Neuronal stem cell (in vitro differentiated cells): ENCODE results near the gene MAGT1.
A peak's percentile ranks its signal among the peaks of the same experiment; 100 is the strongest.
"Not testable (repeated sequence)": the region's sequence is repeated elsewhere in the genome, so short reads cannot be mapped to it uniquely, and the experiment has no call there.

Experiments used
- DNase-seq: peaks from one replicate; pipeline ENCODE4 v3.0.0-alpha.2; 2013; ENCODE audit warnings: low spot score
- H2AFZ ChIP-seq: one replicate; pipeline ENCODE4 v1.6.1; 2013; ENCODE audit warnings: mild to moderate bottlenecking, low read length, inconsistent platforms
- H2AK5ac ChIP-seq: 2 replicates; pipeline ENCODE4 v1.6.1; 2013; ENCODE audit warnings: low read depth, mild to moderate bottlenecking, inconsistent platforms, low read length, moderate library complexity, mixed read lengths
- H2BK120ac ChIP-seq: 2 replicates; pipeline ENCODE4 v1.6.1; 2013; ENCODE audit warnings: low read depth, mild to moderate bottlenecking, inconsistent platforms, low read length, moderate library complexity, mixed read lengths
- H2BK12ac ChIP-seq: one replicate; pipeline ENCODE4 v1.6.1; 2013; ENCODE audit warnings: low read length, inconsistent platforms
- H2BK15ac ChIP-seq: 2 replicates; pipeline ENCODE4 v1.6.1; 2013; ENCODE audit warnings: mild to moderate bottlenecking, low read length, inconsistent platforms, mixed read lengths
- H2BK5ac ChIP-seq: one replicate; pipeline ENCODE4 v1.6.1; 2013; ENCODE audit warnings: inconsistent platforms, mild to moderate bottlenecking, low read length, moderate library complexity
- H3K14ac ChIP-seq: one replicate; pipeline ENCODE4 v1.6.1; 2013; ENCODE audit warnings: low read length, inconsistent platforms
- H3K18ac ChIP-seq: 2 replicates; pipeline ENCODE4 v1.6.1; 2013; ENCODE audit warnings: low read length, inconsistent platforms
- H3K23ac ChIP-seq: 2 replicates; pipeline ENCODE4 v1.6.1; 2013; ENCODE audit warnings: low read depth, mild to moderate bottlenecking, mixed read lengths, low read length, inconsistent platforms; ENCODE audit not compliant: poor library complexity
- H3K27ac ChIP-seq: replicated peaks from 3 replicates; pipeline ENCODE4 v1.5.1; 2013; ENCODE audit warnings: low read length, inconsistent platforms
- H3K27me3 ChIP-seq, 3 experiments: 2 replicates each; pipeline ENCODE4 v1.6.1; 2013; ENCODE audit warnings: low read length in 3 of 3, mild to moderate bottlenecking in 2 of 3, inconsistent platforms in 1 of 3, low read depth in 1 of 3, mixed read lengths in 1 of 3, moderate library complexity in 1 of 3; ENCODE audit not compliant: control insufficient read depth in 3 of 3, insufficient read depth in 3 of 3
- H3K36me3 ChIP-seq, 2 donors: replicated peaks in 1 of 2; 2 replicates each; pipeline ENCODE4 v1.6.1; 2013; ENCODE audit warnings: low read length in 2 of 2; ENCODE audit not compliant: control insufficient read depth in 2 of 2, insufficient read depth in 2 of 2
- H3K4ac ChIP-seq: 2 replicates; pipeline ENCODE4 v1.6.1; 2013; ENCODE audit warnings: inconsistent platforms, mild to moderate bottlenecking, low read length, moderate library complexity
- H3K4me1 ChIP-seq, 2 donors: 1 replicate in 1 of 2; 2 replicates in 1 of 2; pipeline ENCODE4 v1.6.1; 2013; ENCODE audit warnings: low read length in 2 of 2, low read depth in 1 of 2; ENCODE audit not compliant: control insufficient read depth in 2 of 2, insufficient read depth in 1 of 2
- H3K4me2 ChIP-seq: one replicate; pipeline ENCODE4 v1.6.1; 2013; ENCODE audit warnings: mild to moderate bottlenecking, low read length, inconsistent platforms; ENCODE audit not compliant: insufficient read depth, poor library complexity, severe bottlenecking
- H3K4me3 ChIP-seq, 2 donors: 2 replicates each; pipeline ENCODE4 v1.5.1; 2013; ENCODE audit warnings: low read length in 2 of 2, mild to moderate bottlenecking in 2 of 2, inconsistent platforms in 1 of 2, moderate library complexity in 1 of 2
- H3K79me1 ChIP-seq: one replicate; pipeline ENCODE4 v1.6.1; 2013; ENCODE audit warnings: low read depth, mild to moderate bottlenecking, inconsistent platforms, low read length, moderate library complexity
- H3K9ac ChIP-seq: one replicate; pipeline ENCODE4 v1.6.1; 2013; ENCODE audit warnings: mild to moderate bottlenecking, low read depth, low read length, inconsistent platforms; ENCODE audit not compliant: poor library complexity
- H3K9me3 ChIP-seq, 2 donors: replicated peaks in 1 of 2; 2 replicates each; pipeline versions ENCODE3 to v1.6.1; 2013; ENCODE audit warnings: low read length in 2 of 2, mild to moderate bottlenecking in 2 of 2, inconsistent platforms in 1 of 2, low read depth in 1 of 2, mixed read lengths in 1 of 2, moderate library complexity in 1 of 2; ENCODE audit not compliant: control insufficient read depth in 2 of 2, insufficient read depth in 1 of 2
- H4K8ac ChIP-seq: one replicate; pipeline ENCODE4 v1.6.1; 2013; ENCODE audit warnings: low read depth, mild to moderate bottlenecking, inconsistent platforms, low read length, moderate library complexity
- H4K91ac ChIP-seq: one replicate; pipeline ENCODE4 v1.6.1; 2013; ENCODE audit warnings: low read length, low read depth, mild to moderate bottlenecking, inconsistent platforms; ENCODE audit not compliant: poor library complexity
- WGBS, 2 donors: extraction: QIAGEN DNeasy Blood & Tissue Kit; methylation state at CpG; one replicate each; pipeline ENCODE4 v1.1.7; 2013; ENCODE audit warnings: missing lambda C conversion rate in 2 of 2, mixed read lengths in 1 of 2; ENCODE audit not compliant: insufficient read length in 2 of 2, insufficient replicate concordance in 1 of 2; ENCODE audit errors: extremely low coverage in 2 of 2; 5-methylcytosine and 5-hydroxymethylcytosine counted together

Gene MAGT1

DNA sequence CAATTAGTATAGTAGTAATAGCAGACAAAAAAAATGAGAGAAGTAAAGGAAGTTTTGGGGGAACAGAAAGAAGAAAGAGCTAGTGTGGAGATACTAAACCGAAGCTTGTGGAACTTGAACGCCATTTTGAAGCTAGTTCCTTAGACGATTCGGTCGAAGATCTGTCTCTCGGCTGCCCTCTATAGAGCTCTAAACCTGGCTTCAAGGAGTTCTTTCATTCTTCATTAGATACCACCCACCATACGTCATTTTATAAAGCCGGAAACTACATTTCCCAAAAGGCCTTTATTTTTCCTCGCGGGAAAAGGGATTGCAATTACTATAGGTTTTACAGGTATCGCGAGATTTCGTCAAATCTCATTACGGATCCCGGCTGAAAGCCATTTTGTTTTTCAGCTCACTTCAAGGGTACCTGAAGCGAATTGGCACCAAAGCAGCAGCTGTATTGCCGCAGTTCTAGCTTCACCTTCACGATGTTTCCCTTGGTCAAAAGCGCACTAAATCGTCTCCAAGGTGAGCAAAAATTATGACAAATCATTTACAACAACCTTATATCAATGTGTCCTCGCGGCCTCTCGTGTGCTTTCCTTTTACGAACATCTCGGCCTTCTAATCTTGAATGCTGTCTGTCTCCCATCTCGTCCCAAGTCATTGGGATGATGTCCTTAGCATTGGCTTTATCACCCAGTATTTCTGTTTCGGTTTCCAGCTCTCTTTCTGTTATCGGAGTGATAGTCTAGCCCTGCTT is 4.0 kb upstream of the MAGT1 start, which contains the start of gene COX7B:
Gene COX7B (plus strand): TSS at position 388 of the 748 bp plus-strand sequence. CDS start 86 bp downstream, at position 474.
- Histone ChIP-seq H3K4ac (no peak within 1 kb of the TSS), H2BK120ac (no peak within 1 kb of the TSS), H4K8ac (no peak within 1 kb of the TSS), H3K4me1 (no peaks in the 10 kb centered on the region), H2AFZ (peak within 1 kb of the TSS; percentile 78), H3K9me3 (peaks cover 0 to 2% of the 10 kb centered on the region in 2 donors), H3K79me1 (no peaks in the 10 kb centered on the region), H3K14ac (no peak within 1 kb of the TSS), H2BK5ac (no peak within 1 kb of the TSS), H3K9ac (no peak within 1 kb of the TSS), H3K27ac (peak within 1 kb of the TSS; percentile 84), H3K18ac (no peak within 1 kb of the TSS), H3K4me3 (peak within 1 kb of the TSS; percentile 52 to 85), H3K23ac (no peak within 1 kb of the TSS), H2AK5ac (no peak within 1 kb of the TSS), H3K27me3 (no peaks in the 10 kb centered on the region), H2BK15ac (no peak within 1 kb of the TSS), H2BK12ac (no peak within 1 kb of the TSS), H3K36me3 (peaks cover 0 to 24% of the 10 kb centered on the region in 2 donors), H3K4me2 (peak within 1 kb of the TSS; percentile 33), H4K91ac (no peak within 1 kb of the TSS)
- DNase-seq = peak; percentile 89
- no CpG with 5 or more reads among the region's 28 CpGs for WGBS, 2 donors

DNA sequence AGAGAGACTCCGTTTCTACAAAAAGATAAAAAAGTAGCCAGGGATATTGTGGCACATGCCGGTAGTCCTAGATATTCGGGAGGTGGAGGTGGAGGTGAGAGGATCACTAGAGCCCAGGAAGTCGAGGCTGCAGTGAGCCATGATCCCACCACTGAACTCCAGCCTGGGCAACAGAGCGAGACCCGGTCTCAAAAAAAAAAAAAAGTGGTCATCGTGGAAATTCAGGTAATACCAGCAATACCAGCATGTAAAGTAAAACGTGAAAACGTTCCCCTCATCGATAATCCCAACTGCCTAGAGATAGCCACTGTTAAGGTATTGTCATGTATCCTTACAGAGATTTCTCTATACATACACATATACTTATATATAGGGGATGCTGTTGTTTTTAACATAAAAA is 1.5 kb downstream of the MAGT1 start:
- WGBS, 2 donors = no CpG with 5 or more reads among the region's 10 CpGs
- H3K36me3 ChIP-seq = peaks cover 0 to 2% of the 10 kb centered on the region in 2 donors
- no peak overlapping the region for H4K8ac ChIP-seq

DNA sequence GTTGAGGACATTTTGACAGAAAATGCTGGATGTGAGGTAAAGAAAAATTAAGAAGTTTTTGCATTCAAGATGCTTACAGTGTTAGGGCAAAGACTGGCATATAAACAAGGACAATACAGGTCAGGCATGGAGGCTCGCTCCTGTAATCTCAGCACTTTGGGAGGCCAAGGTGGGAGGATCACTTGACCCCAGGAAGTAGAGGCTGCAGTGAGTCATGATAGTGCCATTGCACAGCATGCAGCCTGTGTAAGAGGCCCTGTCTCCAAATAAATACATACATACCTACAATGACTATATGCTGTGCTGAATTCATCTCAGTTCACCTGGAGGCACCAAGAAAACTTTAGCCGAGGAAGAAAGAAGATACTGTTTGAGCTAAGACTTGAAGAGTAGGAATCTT is 2.3 kb downstream of the MAGT1 start:
- H3K36me3 ChIP-seq = peaks cover 0 to 2% of the 10 kb centered on the region in 2 donors
- no peaks in the 10 kb centered on the region for H3K9me3 ChIP-seq
- no peaks in the 10 kb centered on the region for H3K27me3 ChIP-seq
- H4K91ac ChIP-seq = no peak overlapping the region
- no peak overlapping the region for H2BK5ac ChIP-seq
- no peak overlapping the region for H3K4ac ChIP-seq
- no peak overlapping the region for H2BK12ac ChIP-seq
- H3K4me1 ChIP-seq = no peaks in the 10 kb centered on the region
- no CpG with 5 or more reads among the region's 2 CpGs for WGBS, 2 donors
- no peak overlapping the region for H2BK120ac ChIP-seq
- no peak overlapping the region for H3K9ac ChIP-seq
- no peak for DNase-seq
- H3K27ac ChIP-seq = no peak overlapping the region
- no peak overlapping the region for H3K23ac ChIP-seq
- no peaks in the 10 kb centered on the region for H3K79me1 ChIP-seq
- no peak overlapping the region for H3K4me3 ChIP-seq
- H2AK5ac ChIP-seq = no peak overlapping the region
- no peak overlapping the region for H2BK15ac ChIP-seq
- no peak overlapping the region for H3K18ac ChIP-seq
- no peak overlapping the region for H2AFZ ChIP-seq
- no peak overlapping the region for H3K14ac ChIP-seq
- H3K4me2 ChIP-seq = no peak overlapping the region
- no peak overlapping the region for H4K8ac ChIP-seq

More for the DNA sequence above, 1.5 kb downstream of the MAGT1 start:
- H3K9ac ChIP-seq = no peak overlapping the region
- H3K79me1 ChIP-seq = no peaks in the 10 kb centered on the region
- H2BK12ac ChIP-seq = no peak overlapping the region
- no peaks in the 10 kb centered on the region for H3K27me3 ChIP-seq
- no peak overlapping the region for H2AFZ ChIP-seq
- H2BK15ac ChIP-seq = no peak overlapping the region
- H3K18ac ChIP-seq = no peak overlapping the region
- no peak overlapping the region for H3K23ac ChIP-seq
- no peak overlapping the region for H3K14ac ChIP-seq
- no peaks in the 10 kb centered on the region for H3K4me1 ChIP-seq
- H3K27ac ChIP-seq = no peak overlapping the region
- H2BK5ac ChIP-seq = no peak overlapping the region
- H3K4me2 ChIP-seq = no peak overlapping the region
- no peak overlapping the region for H3K4ac ChIP-seq
- no peak overlapping the region for H2BK120ac ChIP-seq
- H3K4me3 ChIP-seq = peak overlapping the region in 1 of 2 donors; percentile 75
- H2AK5ac ChIP-seq = no peak overlapping the region
- H4K91ac ChIP-seq = no peak overlapping the region
- DNase-seq = no peak
- H3K9me3 ChIP-seq = no peaks in the 10 kb centered on the region

GRCh38 chrX:77881418-77881817 is 13.8 kb downstream of the MAGT1 start:
- not testable (repeated sequence) for H3K14ac ChIP-seq, H3K4me2 ChIP-seq, DNase-seq, H2BK12ac ChIP-seq, H2AK5ac ChIP-seq, H2AFZ ChIP-seq, H2BK15ac ChIP-seq, H3K9me3 ChIP-seq, H3K4me3 ChIP-seq, H4K91ac ChIP-seq, H3K4me1 ChIP-seq, H3K27ac ChIP-seq, H3K27me3 ChIP-seq, H3K18ac ChIP-seq, H3K23ac ChIP-seq, H2BK120ac ChIP-seq, H2BK5ac ChIP-seq, H3K4ac ChIP-seq, H3K9ac ChIP-seq, H4K8ac ChIP-seq, H3K79me1 ChIP-seq, H3K36me3 ChIP-seq
- no CpG with 5 or more reads among the region's 4 CpGs for WGBS, 2 donors
